Left ventricle myocardium inferior (tissue), 1 donor: ENCODE results near the gene MCC. TPM values are rescaled to one million over a fixed set of nuclear protein-coding genes. Genes with fewer than 3 reads are reported as not detected.

ENCODE experiments used
- DNase-seq: peaks from one replicate; pipeline ENCODE4 v3.0.0-alpha.2; 2020
- H3K27ac ChIP-seq: fragments of 200-600 bp; replicated peaks from 2 replicates; pipeline ENCODE4 v1.8.0; 2021
- H3K27me3 ChIP-seq: fragments of 200-600 bp; 2 replicates; pipeline ENCODE4 v1.8.0; 2021; ENCODE audit warnings: low read depth
- H3K36me3 ChIP-seq: fragments of 200-600 bp; 2 replicates; pipeline ENCODE4 v1.8.0; 2021
- H3K4me1 ChIP-seq: fragments of 200-600 bp; 2 replicates; pipeline ENCODE4 v1.8.0; 2021
- H3K4me3 ChIP-seq: fragments of 200-600 bp; 2 replicates; pipeline ENCODE4 v1.8.0; 2021; ENCODE audit warnings: mild to moderate bottlenecking, moderate library complexity
- H3K9me3 ChIP-seq: fragments of 200-600 bp; replicated peaks from 2 replicates; pipeline ENCODE4 v1.8.0; 2021
- intact Hi-C: fragments of 100-400 bp; cut with micrococcal nuclease; formaldehyde crosslinking; loops from one replicate; pipeline ENCODE4 v1.11.0; 2022
- total RNA-seq: library from RNA; stranded (reverse); fragmentation: NEBNext Ultra II Directional; extraction: Animal tissue kit (Norgen Biotek cat#: 25700); gene quantifications from one replicate; pipeline ENCODE4 v1.2.1, GENCODE V29; 2021
- TF ChIP-seq, protein P1 (sequence below): fragments of 200-600 bp; IDR thresholded peaks from 2 replicates; pipeline ENCODE4 v1.8.0; 2021; ENCODE audit warnings: antibody characterized with exemption, mild to moderate bottlenecking, borderline replicate concordance
- donor health status: DM: no; HTN: yes; CAD: no; lungs with severe emphysema.

MCC gene
- total RNA-seq, 1 donor from 2014 or later: 31.6 TPM

DNA sequence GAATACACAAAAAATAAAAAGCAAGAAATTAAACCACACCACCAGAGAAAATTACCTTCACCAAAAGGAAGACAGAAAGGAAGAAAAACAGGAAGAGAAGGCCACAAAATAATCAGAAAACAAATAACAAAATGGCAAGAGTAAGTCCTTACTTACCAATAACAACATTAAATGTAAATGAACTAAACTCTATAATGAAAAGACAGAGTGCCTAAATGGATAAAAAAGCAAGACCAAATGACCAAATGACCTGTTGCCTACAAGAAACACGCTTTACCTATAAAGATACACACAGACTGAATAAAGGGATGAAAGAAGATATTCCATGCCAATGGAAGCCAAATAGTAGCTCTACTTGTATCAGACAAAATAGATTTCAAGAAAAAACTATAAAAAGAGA is 140.7 kb downstream of the MCC start:
- DNase-seq: no peak
- Histone ChIP-seq H3K27ac (no peak overlapping the region), H3K36me3 (no peaks in the 10 kb centered on the region), H3K27me3 (no peaks in the 10 kb centered on the region), H3K9me3 (no peaks in the 10 kb centered on the region), H3K4me3 (no peak overlapping the region), H3K4me1 (peaks cover 12% of the 10 kb centered on the region)
- intact Hi-C loops: no loop called here
- TF ChIP-seq, protein P1, sequence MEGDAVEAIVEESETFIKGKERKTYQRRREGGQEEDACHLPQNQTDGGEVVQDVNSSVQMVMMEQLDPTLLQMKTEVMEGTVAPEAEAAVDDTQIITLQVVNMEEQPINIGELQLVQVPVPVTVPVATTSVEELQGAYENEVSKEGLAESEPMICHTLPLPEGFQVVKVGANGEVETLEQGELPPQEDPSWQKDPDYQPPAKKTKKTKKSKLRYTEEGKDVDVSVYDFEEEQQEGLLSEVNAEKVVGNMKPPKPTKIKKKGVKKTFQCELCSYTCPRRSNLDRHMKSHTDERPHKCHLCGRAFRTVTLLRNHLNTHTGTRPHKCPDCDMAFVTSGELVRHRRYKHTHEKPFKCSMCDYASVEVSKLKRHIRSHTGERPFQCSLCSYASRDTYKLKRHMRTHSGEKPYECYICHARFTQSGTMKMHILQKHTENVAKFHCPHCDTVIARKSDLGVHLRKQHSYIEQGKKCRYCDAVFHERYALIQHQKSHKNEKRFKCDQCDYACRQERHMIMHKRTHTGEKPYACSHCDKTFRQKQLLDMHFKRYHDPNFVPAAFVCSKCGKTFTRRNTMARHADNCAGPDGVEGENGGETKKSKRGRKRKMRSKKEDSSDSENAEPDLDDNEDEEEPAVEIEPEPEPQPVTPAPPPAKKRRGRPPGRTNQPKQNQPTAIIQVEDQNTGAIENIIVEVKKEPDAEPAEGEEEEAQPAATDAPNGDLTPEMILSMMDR: no peak

DNA sequence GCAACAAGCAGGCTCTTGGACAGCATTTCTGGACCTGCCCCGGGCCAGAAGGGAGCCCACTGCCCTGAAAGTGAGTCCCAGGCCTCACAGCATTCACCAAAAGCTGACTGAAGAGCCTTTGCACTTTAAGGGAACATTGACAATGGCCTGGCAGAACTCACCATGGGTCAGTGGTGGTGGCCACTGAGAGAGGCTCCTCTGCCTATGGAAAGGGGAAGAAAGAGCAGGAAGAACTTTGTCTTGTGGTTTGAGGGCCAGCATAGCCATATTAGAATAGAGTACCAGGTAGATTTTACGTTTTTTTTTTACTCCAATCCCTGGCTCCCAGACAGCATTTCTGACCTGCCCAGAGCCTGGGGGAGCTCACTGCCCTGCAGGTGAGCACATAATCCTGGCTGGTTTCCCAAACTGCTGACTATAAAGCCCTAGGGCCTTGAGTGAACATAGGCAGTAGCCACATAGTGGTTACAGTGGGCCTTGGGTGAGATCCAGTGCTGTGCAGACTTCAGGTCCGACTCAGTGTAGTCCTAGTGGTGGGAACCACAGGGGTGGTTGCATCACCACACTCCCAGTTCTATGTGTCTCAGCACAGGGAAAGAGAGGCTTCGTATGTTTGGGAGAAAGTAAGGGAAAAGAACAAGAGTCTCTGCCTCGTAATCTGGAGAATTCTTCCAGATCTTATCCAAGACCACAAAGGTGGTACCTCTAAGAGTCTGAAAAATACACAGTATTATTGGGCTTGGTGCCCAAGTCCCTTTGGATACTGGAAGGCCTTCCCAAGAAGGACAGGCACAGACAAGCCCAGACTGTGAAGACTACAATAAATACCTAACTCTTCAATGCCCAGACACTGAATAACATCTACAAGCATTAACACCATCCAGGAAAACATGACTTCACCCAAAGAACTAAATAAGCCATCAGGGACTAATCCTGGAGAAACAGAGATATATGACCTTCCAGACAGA is 143.0 kb downstream of the MCC start:
- H3K4me1 ChIP-seq: peaks cover 20% of the 10 kb centered on the region
- intact Hi-C loops: no loop called here

DNA sequence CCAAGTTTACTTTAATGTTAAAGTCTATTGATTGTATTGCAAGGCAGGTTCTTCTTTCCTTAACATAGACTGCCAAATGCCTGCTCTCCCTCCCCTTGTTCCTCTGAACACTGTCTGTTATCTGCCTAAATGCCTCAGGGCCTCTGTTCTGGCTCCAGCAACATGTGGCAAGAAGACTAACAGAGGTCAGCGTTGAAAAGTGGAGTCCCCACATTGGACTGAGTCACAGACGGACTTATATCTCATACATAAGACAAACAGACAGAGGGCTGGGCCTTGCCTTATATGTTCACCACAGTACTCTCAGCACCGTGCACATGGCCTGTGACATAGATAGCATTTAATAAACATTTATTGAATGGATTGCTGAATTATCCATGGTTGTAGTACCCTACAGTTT is 144.9 kb downstream of the MCC start:
- TF ChIP-seq, protein P1: no peak
- DNase-seq: no peak
- no peaks in the 10 kb centered on the region for H3K36me3 ChIP-seq
- peaks cover 23% of the 10 kb centered on the region for H3K4me1 ChIP-seq
- no peaks in the 10 kb centered on the region for H3K27me3 ChIP-seq
- H3K9me3 ChIP-seq: no peaks in the 10 kb centered on the region
- intact Hi-C loops: no loop called here
- peak overlapping the region; percentile 50 for H3K27ac ChIP-seq
- H3K4me3 ChIP-seq: no peak overlapping the region

More for the DNA sequence above, 143.0 kb downstream of the MCC start:
- TF ChIP-seq, protein P1: no peak
- Histone ChIP-seq H3K9me3 (no peaks in the 10 kb centered on the region), H3K27me3 (no peaks in the 10 kb centered on the region), H3K36me3 (no peaks in the 10 kb centered on the region), H3K27ac (no peak overlapping the region), H3K4me3 (no peak overlapping the region)
- no peak for DNase-seq

DNA sequence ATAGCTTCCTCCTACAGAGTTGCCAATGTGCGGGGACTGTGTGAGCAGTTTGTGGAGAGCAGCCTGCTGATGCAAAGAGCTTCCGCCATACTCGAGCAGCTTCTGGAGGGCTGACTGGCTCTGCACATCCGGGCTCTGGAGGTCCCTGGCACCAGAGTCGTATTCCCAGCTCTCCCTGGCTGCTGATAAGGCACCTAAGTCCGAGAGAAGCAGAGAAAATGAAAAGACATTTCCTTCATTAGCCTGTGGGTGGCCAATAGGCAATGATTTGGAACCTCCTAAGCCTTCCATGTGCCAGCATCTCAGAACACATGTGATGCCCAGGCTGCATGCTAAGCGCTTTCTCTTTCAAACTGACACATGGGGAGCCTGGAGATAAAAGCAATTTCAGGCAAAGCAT is 147.7 kb downstream of the MCC start:
- TF ChIP-seq, protein P1: no peak

DNA sequence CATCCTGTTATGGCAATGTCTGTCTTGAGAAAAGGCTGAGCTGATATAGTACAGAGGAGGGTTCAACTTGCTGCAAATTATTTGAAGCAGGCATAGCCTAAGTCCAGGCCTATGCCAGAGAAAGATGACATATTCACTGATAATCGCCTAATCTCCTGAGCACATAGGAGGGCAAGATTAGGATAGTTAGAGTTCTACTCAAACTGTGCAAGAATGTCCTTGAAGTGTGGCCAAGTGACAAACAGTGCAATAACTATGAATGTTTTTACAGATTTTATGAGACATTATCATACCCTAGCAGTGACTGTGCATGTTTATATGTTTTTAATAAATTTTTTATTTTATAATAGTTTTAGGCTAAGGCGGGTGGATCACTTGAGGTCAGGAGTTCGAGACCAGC is 149.6 kb downstream of the MCC start:
- H3K27ac ChIP-seq: no peak overlapping the region
- TF ChIP-seq, protein P1: no peak
- H3K4me1 ChIP-seq: peaks cover 22% of the 10 kb centered on the region
- no peaks in the 10 kb centered on the region for H3K27me3 ChIP-seq
- no peak for DNase-seq
- H3K9me3 ChIP-seq: no peaks in the 10 kb centered on the region
- intact Hi-C loops: loop anchor here (5.0 to 10.0 kb wide), 2 partner anchors 174 to 266 kb away; partner anchors contain the start of gene YTHDC2
- H3K4me3 ChIP-seq: no peak overlapping the region
- no peaks in the 10 kb centered on the region for H3K36me3 ChIP-seq

More for the DNA sequence above, 147.7 kb downstream of the MCC start:
- DNase-seq: no peak
- Histone ChIP-seq H3K4me1 (peaks cover 24% of the 10 kb centered on the region), H3K36me3 (no peaks in the 10 kb centered on the region), H3K27ac (no peak overlapping the region), H3K9me3 (no peaks in the 10 kb centered on the region), H3K4me3 (no peak overlapping the region), H3K27me3 (no peaks in the 10 kb centered on the region)
- intact Hi-C loops: no loop called here
